ENCODE measurements around the gene PPP1R17.

PPP1R17 gene

GRCh38 chr7:31679574-31680305, 7.3 kb upstream of the PPP1R17 start:
- Histone ChIP-seq H3K9ac (ENCODE audit: low read length) (no peak overlapping the region), H3K4me1 (ENCODE audit: control insufficient read depth, insufficient read depth, low read length) (no peaks in the 10 kb centered on the region), H3K4me3 (ENCODE audit: low read length) (no peak overlapping the region), H3K27ac (ENCODE audit: low read depth, low read length) (no peak overlapping the region), H3K27me3 (ENCODE audit: control insufficient read depth, insufficient read depth, low read length) (no peaks in the 10 kb centered on the region), H3K36me3 (ENCODE audit: control insufficient read depth, insufficient read depth, low read length) (no peaks in the 10 kb centered on the region)

GRCh38 chr7:31683445-31684225, 3.4 kb upstream of the PPP1R17 start:
- Histone ChIP-seq H3K4me1 (ENCODE audit: control insufficient read depth, insufficient read depth, low read length) (no peaks in the 10 kb centered on the region), H3K27me3 (ENCODE audit: control insufficient read depth, insufficient read depth, low read length) (no peaks in the 10 kb centered on the region), H3K36me3 (ENCODE audit: control insufficient read depth, insufficient read depth, low read length) (no peaks in the 10 kb centered on the region), H3K27ac (ENCODE audit: low read depth, low read length) (no peak overlapping the region), H3K4me3 (ENCODE audit: low read length) (no peak overlapping the region), H3K9ac (ENCODE audit: low read length) (no peak overlapping the region)

DNA sequence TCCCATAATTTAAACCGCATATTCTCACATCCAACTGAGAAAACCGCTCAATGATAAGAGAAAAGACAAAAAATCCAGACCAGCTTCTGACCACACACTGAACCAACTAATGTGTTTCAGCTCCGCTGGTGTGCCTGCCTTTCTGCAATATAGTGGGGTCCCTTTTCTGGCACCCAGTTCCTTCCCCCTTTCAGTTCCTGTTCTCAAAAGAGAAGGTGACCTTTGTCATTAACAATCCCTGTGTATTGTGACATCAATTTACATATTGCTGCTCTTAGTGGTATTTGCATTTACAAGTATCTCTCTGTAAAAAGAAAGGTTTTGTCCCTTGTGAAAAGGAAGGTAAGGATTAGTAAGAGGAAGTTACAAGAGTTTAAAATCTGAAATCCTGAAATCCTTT, 1.4 kb downstream of the PPP1R17 start:
- Histone ChIP-seq H3K27ac (ENCODE audit: low read depth, low read length) (no peak overlapping the region), H3K9ac (ENCODE audit: low read length) (no peak overlapping the region), H3K4me1 (ENCODE audit: control insufficient read depth, insufficient read depth, low read length) (no peaks in the 10 kb centered on the region), H3K4me3 (ENCODE audit: low read length) (no peak overlapping the region), H3K27me3 (ENCODE audit: control insufficient read depth, insufficient read depth, low read length) (no peaks in the 10 kb centered on the region), H3K36me3 (ENCODE audit: control insufficient read depth, insufficient read depth, low read length) (no peaks in the 10 kb centered on the region)

DNA sequence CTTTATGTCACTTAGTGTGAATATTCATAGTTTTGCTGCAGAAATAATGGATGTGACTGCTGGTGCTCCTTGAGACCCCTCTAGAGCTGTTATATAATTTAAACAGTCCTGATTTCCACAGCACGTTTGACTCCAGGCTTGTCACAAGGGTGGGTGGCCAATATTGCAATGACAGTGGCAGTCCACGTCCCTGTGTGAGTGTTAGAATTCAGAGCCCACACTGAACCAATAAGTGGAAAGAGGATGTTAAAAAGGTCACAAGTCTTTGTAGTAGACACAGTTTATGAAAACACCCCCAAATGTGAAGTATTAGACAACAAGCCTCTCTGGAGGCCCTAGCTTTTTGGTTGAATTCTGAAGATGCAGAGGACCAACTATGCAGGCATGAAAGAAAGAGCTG, 2.0 kb downstream of the PPP1R17 start:
- H3K4me1 ChIP-seq (ENCODE audit: control insufficient read depth, insufficient read depth, low read length): no peaks in the 10 kb centered on the region
- no peak overlapping the region for H3K27ac ChIP-seq (ENCODE audit: low read depth, low read length)
- H3K36me3 ChIP-seq (ENCODE audit: control insufficient read depth, insufficient read depth, low read length): no peaks in the 10 kb centered on the region
- H3K27me3 ChIP-seq (ENCODE audit: control insufficient read depth, insufficient read depth, low read length): no peaks in the 10 kb centered on the region
- H3K9ac ChIP-seq (ENCODE audit: low read length): no peak overlapping the region
- no peak overlapping the region for H3K4me3 ChIP-seq (ENCODE audit: low read length)

DNA sequence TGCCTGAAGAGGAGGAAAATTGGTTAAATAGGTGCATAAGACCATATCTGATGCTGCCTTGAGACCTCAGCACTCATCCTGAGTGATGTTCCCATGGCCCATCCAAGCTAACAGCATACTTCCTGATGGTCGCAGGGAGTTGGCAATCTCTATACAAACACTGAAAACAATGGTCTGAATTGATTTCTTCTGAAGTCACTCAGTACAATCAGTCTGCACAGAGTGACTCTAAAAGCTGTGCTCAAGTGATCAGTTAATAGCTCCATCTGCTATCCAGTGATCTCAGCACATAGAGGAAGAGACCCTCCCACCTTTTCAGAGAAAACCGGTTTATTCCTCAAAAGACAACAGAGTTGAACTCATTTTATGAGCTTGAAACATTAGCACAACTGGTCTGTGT, 3.9 kb downstream of the PPP1R17 start:
- Histone ChIP-seq H3K27ac (ENCODE audit: low read depth, low read length) (no peak overlapping the region), H3K4me3 (ENCODE audit: low read length) (no peak overlapping the region), H3K4me1 (ENCODE audit: control insufficient read depth, insufficient read depth, low read length) (no peaks in the 10 kb centered on the region), H3K36me3 (ENCODE audit: control insufficient read depth, insufficient read depth, low read length) (no peaks in the 10 kb centered on the region), H3K9ac (ENCODE audit: low read length) (no peak overlapping the region), H3K27me3 (ENCODE audit: control insufficient read depth, insufficient read depth, low read length) (no peaks in the 10 kb centered on the region)

DNA sequence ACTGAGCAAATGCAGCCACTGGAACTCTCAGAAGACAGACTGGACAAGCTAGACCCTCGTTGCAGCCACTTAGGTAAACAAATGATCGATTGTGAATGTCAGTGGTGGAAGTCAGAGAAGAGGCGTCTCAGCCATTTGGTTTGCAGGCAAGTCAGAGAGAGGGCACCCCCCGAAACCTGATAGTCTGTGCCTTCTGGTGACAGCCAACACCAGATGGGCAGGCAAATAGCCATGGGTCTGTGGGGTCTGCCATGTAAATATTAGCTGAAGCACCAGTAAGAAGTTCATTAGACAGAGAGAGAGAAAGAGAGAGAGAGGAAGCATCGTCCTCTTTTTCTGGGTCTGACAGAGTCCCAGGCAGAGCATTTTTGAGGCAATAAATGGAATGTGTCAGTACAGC, 5.4 kb downstream of the PPP1R17 start:
- Histone ChIP-seq H3K4me1 (ENCODE audit: control insufficient read depth, insufficient read depth, low read length) (no peaks in the 10 kb centered on the region), H3K36me3 (ENCODE audit: control insufficient read depth, insufficient read depth, low read length) (no peaks in the 10 kb centered on the region), H3K27me3 (ENCODE audit: control insufficient read depth, insufficient read depth, low read length) (no peaks in the 10 kb centered on the region), H3K27ac (ENCODE audit: low read depth, low read length) (no peak overlapping the region), H3K9ac (ENCODE audit: low read length) (no peak overlapping the region), H3K4me3 (ENCODE audit: low read length) (no peak overlapping the region)

GRCh38 chr7:31692871-31693270, 5.9 kb downstream of the PPP1R17 start:
- H3K27me3 ChIP-seq (ENCODE audit: control insufficient read depth, insufficient read depth, low read length): no peaks in the 10 kb centered on the region
- H3K4me1 ChIP-seq (ENCODE audit: control insufficient read depth, insufficient read depth, low read length): no peaks in the 10 kb centered on the region
- H3K4me3 ChIP-seq (ENCODE audit: low read length): no peak overlapping the region
- no peak overlapping the region for H3K27ac ChIP-seq (ENCODE audit: low read depth, low read length)
- no peak overlapping the region for H3K9ac ChIP-seq (ENCODE audit: low read length)
- no peaks in the 10 kb centered on the region for H3K36me3 ChIP-seq (ENCODE audit: control insufficient read depth, insufficient read depth, low read length)

DNA sequence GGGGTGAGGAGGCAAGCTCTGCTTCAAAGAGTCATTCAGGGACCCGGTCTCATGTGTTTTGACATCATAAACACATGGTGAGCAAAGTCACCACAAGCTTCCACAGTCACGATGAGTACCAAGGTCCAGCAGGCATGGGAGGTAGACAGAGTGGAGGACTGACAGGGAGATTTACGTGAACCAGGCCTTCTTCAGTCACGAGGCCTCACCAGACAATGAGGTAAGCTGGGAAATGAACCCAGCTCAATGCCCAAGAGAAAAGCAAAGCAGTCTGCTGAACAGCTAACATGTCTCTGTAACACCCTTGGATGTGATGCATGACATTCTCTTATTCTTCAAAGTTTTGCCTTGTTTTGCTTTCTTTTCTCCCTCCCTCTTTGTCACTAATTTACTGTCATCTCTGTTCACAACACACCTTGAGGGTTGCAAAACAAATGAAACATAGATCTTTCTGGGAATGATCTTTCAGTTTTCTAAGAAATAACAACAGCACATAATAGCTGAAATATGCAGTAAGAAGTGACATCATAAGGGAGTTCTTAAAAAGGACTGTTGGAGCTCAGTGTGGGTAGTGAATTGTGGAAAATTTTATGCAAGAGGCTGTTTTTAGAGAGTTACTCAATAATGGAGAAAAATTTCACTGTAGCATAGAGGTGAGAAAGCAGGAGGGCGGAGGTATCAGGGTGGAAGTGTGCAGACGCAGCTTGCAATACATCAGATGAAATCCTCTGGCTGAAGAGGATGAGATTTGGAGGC, 9.0 kb downstream of the PPP1R17 start:
- no peak overlapping the region for H3K27ac ChIP-seq (ENCODE audit: low read depth, low read length)
- no peaks in the 10 kb centered on the region for H3K36me3 ChIP-seq (ENCODE audit: control insufficient read depth, insufficient read depth, low read length)
- H3K4me1 ChIP-seq (ENCODE audit: control insufficient read depth, insufficient read depth, low read length): no peaks in the 10 kb centered on the region
- H3K27me3 ChIP-seq (ENCODE audit: control insufficient read depth, insufficient read depth, low read length): no peaks in the 10 kb centered on the region
- H3K4me3 ChIP-seq (ENCODE audit: low read length): no peak overlapping the region
- no peak overlapping the region for H3K9ac ChIP-seq (ENCODE audit: low read length)

DNA sequence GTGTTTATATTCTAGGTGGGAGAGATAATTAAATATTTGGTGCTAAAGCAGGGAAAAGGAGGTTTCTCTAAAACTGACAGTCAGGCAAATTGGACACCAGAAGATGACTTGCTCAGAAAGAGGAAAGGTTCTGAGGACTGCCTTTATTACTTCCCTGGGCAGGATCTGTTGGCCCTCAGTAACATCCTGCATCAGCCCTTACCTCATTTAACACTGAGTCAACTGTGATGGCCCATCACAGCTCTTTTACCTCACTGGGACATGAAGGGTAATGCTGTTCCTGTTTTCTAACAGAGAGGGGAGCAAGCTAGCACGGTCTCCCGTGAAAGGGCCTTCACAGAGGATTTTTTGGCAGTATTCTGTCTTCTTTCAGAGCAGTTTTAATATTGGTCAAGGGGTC, 12.0 kb downstream of the PPP1R17 start:
- no peak overlapping the region for H3K9ac ChIP-seq (ENCODE audit: low read length)
- H3K36me3 ChIP-seq (ENCODE audit: control insufficient read depth, insufficient read depth, low read length): no peaks in the 10 kb centered on the region
- no peak overlapping the region for H3K27ac ChIP-seq (ENCODE audit: low read depth, low read length)
- H3K4me3 ChIP-seq (ENCODE audit: low read length): no peak overlapping the region
- no peaks in the 10 kb centered on the region for H3K4me1 ChIP-seq (ENCODE audit: control insufficient read depth, insufficient read depth, low read length)
- H3K27me3 ChIP-seq (ENCODE audit: control insufficient read depth, insufficient read depth, low read length): no peaks in the 10 kb centered on the region

DNA sequence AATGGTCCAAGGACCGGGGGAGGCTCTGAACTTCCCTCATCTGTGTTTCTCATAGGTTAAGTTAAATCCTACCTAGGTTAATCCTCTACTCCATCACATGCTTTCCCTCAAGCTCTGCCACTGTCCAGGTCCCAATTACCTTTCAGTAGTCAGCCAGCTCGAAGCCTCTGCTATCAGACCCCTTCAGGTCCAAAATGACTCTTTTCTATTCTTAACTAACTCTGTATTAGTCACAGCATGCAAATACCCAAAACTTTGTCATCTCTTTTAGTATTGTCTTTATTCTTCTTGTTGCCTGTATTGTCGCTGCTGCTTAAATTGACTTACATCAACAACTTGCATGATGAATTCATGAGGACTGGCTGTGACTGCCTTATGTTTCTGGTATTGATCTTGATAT, 15.3 kb downstream of the PPP1R17 start:
- H3K4me1 ChIP-seq (ENCODE audit: control insufficient read depth, insufficient read depth, low read length): no peaks in the 10 kb centered on the region
- H3K9ac ChIP-seq (ENCODE audit: low read length): no peak overlapping the region
- H3K27me3 ChIP-seq (ENCODE audit: control insufficient read depth, insufficient read depth, low read length): peaks cover 2% of the 10 kb centered on the region
- H3K27ac ChIP-seq (ENCODE audit: low read depth, low read length): no peak overlapping the region
- no peak overlapping the region for H3K4me3 ChIP-seq (ENCODE audit: low read length)
- H3K36me3 ChIP-seq (ENCODE audit: control insufficient read depth, insufficient read depth, low read length): no peaks in the 10 kb centered on the region

- H3K4me3 ChIP-seq (ENCODE audit: low read length): no peak overlapping the region
- H3K4me1 ChIP-seq (ENCODE audit: control insufficient read depth, insufficient read depth, low read length): no peaks in the 10 kb centered on the region
- no peak overlapping the region for H3K27ac ChIP-seq (ENCODE audit: low read depth, low read length)
- no peak overlapping the region for H3K9ac ChIP-seq (ENCODE audit: low read length)
- H3K27me3 ChIP-seq (ENCODE audit: control insufficient read depth, insufficient read depth, low read length): peaks cover 2% of the 10 kb centered on the region
- H3K36me3 ChIP-seq (ENCODE audit: control insufficient read depth, insufficient read depth, low read length): no peaks in the 10 kb centered on the region
Observed at GRCh38 chr7:31705377-31705776, 18.4 kb downstream of the PPP1R17 start.

- Histone ChIP-seq H3K4me3 (ENCODE audit: low read length) (no peak overlapping the region), H3K36me3 (ENCODE audit: control insufficient read depth, insufficient read depth, low read length) (no peaks in the 10 kb centered on the region), H3K27ac (ENCODE audit: low read depth, low read length) (no peak overlapping the region), H3K4me1 (ENCODE audit: control insufficient read depth, insufficient read depth, low read length) (no peaks in the 10 kb centered on the region), H3K9ac (ENCODE audit: low read length) (no peak overlapping the region), H3K27me3 (ENCODE audit: control insufficient read depth, insufficient read depth, low read length) (peaks cover 2% of the 10 kb centered on the region)
Observed at GRCh38 chr7:31707089-31707488, 20.1 kb downstream of the PPP1R17 start.
